ENCODE measurements around the gene UBE2S.
A peak's percentile ranks its signal among the peaks of the same experiment; 100 is the strongest.
"Not testable (repeated sequence)": the region's sequence is repeated elsewhere in the genome, so short reads cannot be mapped to it uniquely, and the experiment has no call there.

Gene UBE2S

GRCh38 chr19:55406091-55406825 lies 1.3 kb downstream of the UBE2S start:
- no peak for DNase-seq (ENCODE audit: low read depth)

- DNase-seq (ENCODE audit: low read depth), result no peak
Observed at GRCh38 chr19:55405638-55406037, 1.9 kb downstream of the UBE2S start.

- no peak for DNase-seq (ENCODE audit: low read depth)
Observed at GRCh38 chr19:55402509-55402908, 5.1 kb downstream of the UBE2S start.

DNA sequence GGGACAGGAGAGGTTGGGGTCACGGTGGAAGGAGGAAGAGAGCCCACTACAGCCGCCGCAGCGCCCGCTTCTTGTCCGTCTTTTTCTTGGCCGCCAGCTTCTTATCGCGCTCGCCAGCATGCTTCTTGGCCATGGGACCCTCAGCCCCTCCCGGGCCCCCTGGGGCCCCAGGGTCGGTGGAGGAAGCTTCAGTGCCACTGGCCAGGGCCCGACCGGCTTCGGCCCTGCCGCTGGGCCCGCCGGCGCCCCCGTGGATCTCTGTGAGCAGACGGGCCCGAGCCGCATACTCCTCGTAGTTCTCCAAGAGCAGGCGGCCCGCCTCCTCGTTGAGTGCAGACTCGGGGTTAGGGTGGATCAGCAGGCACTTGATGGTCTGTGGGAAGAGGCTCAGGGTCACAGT lies 6.2 kb downstream of the UBE2S start:
- DNase-seq (ENCODE audit: low read depth), result not testable (repeated sequence)

GRCh38 chr19:55400281-55401087 lies 7.1 kb downstream of the UBE2S start:
- DNase-seq (ENCODE audit: low read depth), result no peak

- DNase-seq (ENCODE audit: low read depth), result no peak
Observed at GRCh38 chr19:55398200-55398925, 9.2 kb downstream of the UBE2S start.

GRCh38 chr19:55392820-55393761 lies 14.5 kb downstream of the UBE2S start:
- DNase-seq (ENCODE audit: low read depth), result no peak

DNA sequence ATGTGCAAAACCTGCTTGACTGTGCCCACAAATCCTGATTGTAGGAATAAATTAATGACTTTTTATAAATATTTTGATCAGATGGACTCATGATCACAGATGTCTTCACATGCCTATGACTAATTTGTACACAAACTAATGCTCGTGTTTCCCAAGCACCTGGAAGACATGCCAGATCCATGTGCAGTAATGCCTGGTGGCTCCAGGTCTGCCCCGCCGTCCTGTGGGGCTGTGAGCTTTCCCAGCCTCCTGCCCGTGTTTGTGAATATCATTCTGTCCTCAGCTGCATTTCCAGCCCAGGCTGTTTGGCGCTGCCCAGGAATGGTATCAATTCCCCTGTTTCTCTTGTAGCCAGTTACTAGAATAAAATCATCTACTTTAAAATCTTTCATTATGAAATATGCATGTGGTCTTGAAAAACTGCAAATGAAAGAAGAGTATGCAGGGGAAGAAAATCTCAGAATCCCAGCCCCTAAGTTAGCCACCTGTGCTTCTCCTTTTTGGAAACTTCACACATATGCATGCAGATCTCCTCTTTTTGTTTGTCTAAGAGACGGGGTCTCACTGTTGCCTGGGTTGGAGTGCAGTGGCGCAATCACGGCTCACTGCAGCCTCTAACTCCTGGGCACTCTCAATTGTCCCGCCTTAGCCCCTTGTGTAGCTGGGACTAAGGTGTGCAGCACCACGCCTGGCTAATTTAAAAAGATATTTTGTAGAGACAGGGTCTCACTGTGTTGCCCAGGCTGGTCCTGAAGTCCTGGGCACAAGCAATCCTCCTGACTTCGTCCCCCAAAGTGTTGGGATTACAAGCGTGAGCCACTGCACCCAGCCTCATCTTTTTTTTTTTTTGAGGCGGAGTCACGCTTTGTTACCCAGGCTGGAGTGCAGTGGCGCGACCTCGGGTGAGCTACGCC lies 15.6 kb downstream of the UBE2S start:
- no peak for DNase-seq (ENCODE audit: low read depth)

DNA sequence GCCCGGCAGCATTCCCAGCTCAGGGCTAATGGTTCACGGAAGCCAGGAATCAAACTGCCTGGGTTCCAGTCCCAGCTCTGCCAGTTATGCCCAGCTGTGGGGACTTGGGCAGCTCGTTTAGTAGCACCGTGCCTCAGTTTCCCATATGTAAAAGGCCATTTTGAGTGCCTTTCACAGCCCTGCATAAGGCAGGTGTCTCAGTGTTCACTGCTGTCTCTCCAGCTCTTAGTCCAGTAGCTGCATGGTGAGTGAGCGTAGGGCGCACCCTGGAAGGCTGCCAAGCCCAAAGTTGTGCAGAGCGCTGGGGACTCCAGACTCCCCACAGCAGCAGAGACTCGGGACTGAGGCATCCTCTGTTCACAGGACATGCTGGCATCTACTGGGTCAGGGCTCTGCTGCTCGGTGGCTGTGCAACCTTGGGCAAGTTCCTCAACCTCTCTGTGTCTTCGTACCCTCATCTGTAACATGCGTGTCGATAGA lies 16.4 kb downstream of the UBE2S start:
- DNase-seq (ENCODE audit: low read depth), result no peak

- DNase-seq (ENCODE audit: low read depth), result no peak
Observed at GRCh38 chr19:55390461-55390880, 17.1 kb downstream of the UBE2S start.

DNA sequence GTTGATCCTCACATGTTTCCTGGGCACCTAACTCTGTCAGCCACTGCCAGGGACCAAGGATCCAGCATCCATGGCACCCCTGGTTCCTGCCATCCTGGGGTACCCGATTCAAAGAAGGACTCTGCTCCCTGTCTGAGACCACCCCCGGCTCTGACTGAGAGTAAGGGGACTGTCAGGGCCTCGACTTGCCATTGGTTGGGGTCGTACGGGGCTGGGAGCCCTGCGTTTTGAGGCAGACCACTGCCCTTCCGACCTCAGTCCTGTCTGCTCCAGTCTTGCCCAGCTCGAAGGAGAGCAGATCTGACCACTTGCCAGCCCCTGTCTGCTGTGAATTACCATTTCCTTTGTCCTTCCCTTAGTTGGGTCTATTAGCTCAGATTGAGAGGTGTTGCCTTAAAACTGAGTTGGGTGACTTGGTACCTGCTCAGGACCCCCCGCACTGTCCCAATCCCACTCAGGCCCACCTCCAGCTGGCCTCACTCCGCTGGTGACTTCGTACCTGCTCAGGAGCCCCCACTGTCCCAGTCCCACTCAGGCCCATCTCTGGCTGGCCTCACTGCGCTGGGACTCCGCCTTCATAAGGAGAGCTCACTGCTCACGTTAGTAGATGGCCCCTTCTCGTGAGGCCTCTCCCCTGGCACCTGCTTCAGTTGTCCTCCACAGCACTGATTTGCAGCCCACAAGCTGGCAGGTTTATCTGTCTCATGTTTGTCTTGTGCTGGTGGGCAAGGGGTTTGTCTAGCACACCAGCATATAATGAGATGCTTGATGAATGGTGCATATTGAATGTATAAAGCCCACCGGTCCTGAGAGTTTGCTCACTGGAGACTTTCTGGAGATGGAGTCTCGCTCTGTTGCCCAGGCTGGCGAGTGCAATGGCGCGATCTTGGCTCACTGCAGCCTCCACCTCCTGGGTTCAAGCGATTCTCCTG lies 17.9 kb downstream of the UBE2S start:
- DNase-seq (ENCODE audit: low read depth), result no peak

DNA sequence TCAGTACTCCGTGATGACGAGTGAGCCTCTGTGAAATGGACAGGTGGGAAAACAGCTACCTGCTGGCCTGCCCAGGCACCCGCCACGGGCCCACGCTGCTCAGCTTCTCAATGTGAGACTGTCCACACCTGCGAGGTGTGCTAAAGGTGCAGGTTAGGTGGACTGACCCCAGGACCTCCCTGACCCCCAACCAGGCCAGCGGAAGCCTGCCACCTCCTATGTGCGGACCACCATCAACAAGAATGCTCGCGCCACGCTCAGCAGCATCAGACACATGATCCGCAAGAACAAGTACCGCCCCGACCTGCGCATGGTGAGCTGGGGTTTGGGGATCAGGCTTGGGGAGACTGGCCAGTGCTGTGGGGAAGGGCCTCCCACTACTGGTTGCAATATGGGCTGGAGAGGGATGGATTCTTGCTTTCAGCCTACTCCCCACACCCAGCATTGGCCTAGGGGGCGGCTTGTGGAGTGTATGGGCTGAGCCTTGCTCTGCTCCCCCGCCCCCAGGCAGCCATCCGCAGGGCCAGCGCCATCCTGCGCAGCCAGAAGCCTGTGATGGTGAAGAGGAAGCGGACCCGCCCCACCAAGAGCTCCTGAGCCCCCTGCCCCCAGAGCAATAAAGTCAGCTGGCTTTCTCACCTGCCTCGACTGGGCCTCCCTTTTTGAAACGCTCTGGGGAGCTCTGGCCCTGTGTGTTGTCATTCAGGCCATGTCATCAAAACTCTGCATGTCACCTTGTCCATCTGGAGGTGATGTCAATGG lies 19.7 kb downstream of the UBE2S start:
- DNase-seq (ENCODE audit: low read depth), result no peak

DNA sequence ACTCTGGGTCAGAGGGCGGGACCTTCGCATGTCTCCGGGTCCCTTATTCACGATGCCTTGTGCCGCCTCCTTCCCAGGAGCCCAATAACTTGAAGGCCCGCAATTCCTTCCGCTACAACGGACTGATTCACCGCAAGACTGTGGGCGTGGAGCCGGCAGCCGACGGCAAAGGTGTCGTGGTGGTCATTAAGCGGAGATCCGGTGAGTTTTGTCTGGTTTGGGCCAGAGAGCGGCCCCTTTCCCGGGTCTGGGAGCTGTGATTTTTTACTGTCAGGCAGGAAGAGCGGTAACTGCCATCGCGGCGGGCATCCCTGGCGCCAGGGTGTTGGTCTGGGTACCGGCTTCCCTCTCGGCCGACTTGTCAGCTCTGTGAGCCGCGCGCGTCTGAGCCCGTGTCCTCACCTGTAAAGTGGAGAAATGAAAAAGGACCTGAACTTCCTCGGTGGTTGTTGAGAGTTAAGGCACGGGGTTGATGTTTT lies 21.1 kb downstream of the UBE2S start:
- no peak for DNase-seq (ENCODE audit: low read depth)

DNA sequence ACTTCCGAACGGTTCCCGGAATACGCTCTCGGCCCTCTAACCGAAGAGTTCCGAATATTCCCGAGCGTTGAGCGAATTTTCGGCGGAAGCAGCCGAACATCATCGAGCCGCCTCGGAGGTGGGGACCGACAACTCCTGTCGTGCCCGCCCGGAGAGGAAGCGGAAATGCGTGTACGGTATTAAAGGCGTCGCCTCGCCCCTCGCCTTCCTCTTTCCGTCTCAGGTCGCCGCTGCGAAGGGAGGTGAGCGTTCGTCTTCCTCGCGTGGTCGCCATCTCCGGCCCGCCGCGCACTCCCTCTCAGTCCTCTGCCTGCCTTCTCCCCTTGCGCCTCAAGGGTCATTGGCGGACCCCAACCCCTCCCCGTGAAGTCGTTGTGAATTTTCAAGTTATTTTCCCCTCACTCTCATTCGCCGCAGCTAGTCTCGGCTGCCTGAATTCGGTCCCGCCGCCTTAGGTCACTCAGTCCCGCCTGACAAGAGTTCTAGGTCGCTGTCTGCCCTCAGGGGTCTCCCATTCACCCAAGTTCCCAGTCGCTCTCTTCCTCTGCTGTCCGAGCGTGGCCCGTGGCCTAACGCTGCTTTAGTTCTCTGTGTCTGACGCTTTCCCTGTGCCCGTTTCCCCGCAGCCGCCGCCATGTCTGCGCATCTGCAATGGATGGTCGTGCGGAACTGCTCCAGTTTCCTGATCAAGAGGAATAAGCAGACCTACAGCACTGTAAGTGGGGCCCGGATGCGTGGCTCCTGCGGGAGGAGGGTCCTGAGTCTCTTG lies 21.7 kb downstream of the UBE2S start, which contains the start of gene RPL28:
Gene RPL28, plus strand, starts transcription at position 209 of the 769 bp plus-strand sequence. Its CDS starts 426 bp downstream, at position 635.
- DNase-seq (ENCODE audit: low read depth), result peak; percentile 96

- DNase-seq (ENCODE audit: low read depth), result peak; percentile 93
Observed at GRCh38 chr19:55384920-55385723, 22.5 kb downstream of the UBE2S start.

- DNase-seq (ENCODE audit: low read depth), result peak; percentile 50
Observed at GRCh38 chr19:55384131-55384919, 23.3 kb downstream of the UBE2S start, which contains the start of gene TMEM238. Gene TMEM238 (minus strand): TSS chr19:55384292. CDS start chr19:55384259, 33 bp downstream.
